Left lung (tissue), 10 donors: ENCODE results near the gene CD79A. TPM values are rescaled to one million over a fixed set of nuclear protein-coding genes. Genes with fewer than 3 reads are reported as not detected.
A peak's percentile ranks its signal among the peaks of the same experiment; 100 is the strongest.
"Not testable (repeated sequence)": the region's sequence is repeated elsewhere in the genome, so short reads cannot be mapped to it uniquely, and the experiment has no call there.

ENCODE experiments used
- ATAC-seq: fragments of 200-7000 bp; cut with Tn5 transposase; one replicate; pipeline ENCODE4 v1.9.1; 2020; ENCODE audit warnings: moderate library complexity
- DNase-seq, 4 donors: peaks; one replicate each; pipeline ENCODE4 v3.0.0-alpha.2; 2013 to 2020
- H3K27ac ChIP-seq, 2 donors: fragments of 200-600 bp; sonication (generic) in 1 of 2; one replicate each; pipeline versions ENCODE4 v1.5.0 to v1.8.0; 2020 to 2021
- H3K27me3 ChIP-seq, 2 donors: fragments of 200-600 bp; sonication (generic) in 1 of 2; one replicate each; pipeline versions ENCODE4 v1.5.0 to v1.8.0; 2020 to 2021
- H3K36me3 ChIP-seq, 2 donors: fragments of 200-600 bp; sonication (generic) in 1 of 2; one replicate each; pipeline versions ENCODE4 v1.5.0 to v1.8.0; 2020 to 2021
- H3K4me1 ChIP-seq, 2 donors: fragments of 200-600 bp; one replicate each; pipeline ENCODE4 v1.8.0; 2021
- H3K4me3 ChIP-seq, 2 donors: fragments of 200-600 bp; sonication (generic) in 1 of 2; one replicate each; pipeline versions ENCODE4 v1.5.0 to v1.8.0; 2020 to 2021; ENCODE audit warnings: mild to moderate bottlenecking in 1 of 2
- H3K9me3 ChIP-seq, 2 donors: fragments of 200-600 bp; sonication (generic) in 1 of 2; one replicate each; pipeline versions ENCODE4 v1.5.0 to v1.8.0; 2020 to 2021
- intact Hi-C, 2 donors: fragments of 100-400 bp; cut with DNase I; formaldehyde crosslinking; loops; one replicate each; pipeline versions ENCODE4 v1.11.2 to v1.14.2; 2022
- polyA plus RNA-seq, 6 donors: library from polyadenylated mRNA; unstranded; fragments of 120-200 nt; gene quantifications; one replicate each; pipeline ENCODE4 v1.2.1, GENCODE V29; 2013; ENCODE audit not compliant: insufficient read length in 6 of 6
- total RNA-seq, 2 donors: library from RNA; stranded (reverse); fragmentation: NEBNext Ultra II Directional; extraction: Animal tissue kit (Norgen Biotek cat#: 25700); gene quantifications; one replicate each; pipeline ENCODE4 v1.2.1, GENCODE V29; 2021
- TF ChIP-seq, protein P1 (sequence below), 2 donors: fragments of 200-600 bp; sonication (generic) in 1 of 2; IDR thresholded peaks; one replicate each; pipeline versions ENCODE4 v1.5.0 to v1.8.0; 2021; ENCODE audit warnings: antibody characterized with exemption in 2 of 2
- donor health status: DM: no; HTN: yes; CAD: no.
- donor health status: DM: no; HTN: no; CAD: no.

Gene CD79A
- total and polyA plus RNA-seq, 8 donors: 0.51 to 2.3 (median 1.2) TPM

DNA sequence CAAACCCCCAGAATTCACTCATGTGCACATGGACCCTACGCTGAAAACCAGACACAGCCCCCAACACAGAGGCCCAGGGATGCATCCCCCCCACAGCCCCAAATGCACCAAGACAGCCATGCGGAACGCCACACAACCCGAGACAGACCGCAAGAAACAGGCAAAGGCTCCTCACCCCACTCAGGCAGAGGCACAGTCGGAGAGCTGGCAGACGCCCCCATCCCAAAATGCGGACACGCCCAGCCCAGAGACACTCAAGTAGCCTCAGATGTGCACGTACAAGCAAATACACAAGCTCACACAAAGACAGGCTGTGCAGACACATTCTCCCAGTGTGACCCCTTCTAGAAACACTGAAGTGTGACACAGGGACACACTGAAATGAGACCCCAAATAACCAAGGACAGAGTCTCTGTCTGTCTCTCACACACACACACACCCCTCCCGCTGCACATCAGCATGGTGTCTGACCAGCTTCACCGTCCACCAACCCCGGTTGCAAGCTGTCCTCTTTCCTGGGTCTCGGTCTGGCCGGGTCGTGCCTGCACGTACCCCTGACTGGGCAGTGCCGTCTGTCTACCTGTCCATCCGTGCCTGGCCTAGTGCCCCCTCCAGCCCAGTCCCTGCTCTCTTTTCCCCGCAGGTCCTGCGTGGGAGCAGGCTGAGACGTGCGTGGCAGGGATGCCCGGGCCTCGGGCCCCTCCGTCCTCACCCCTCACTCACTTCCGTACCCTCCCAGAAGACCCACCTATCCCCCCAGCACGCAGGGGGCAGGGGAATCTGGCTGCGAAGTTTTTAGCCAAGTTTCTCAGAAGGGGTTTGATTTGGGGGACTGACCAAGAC lies 35.0 kb downstream of the CD79A start:
- no peak overlapping the region for H3K27ac ChIP-seq
- H3K27me3 ChIP-seq: peaks cover 33 to 65% of the 10 kb centered on the region in 2 donors
- H3K9me3 ChIP-seq: no peaks in the 10 kb centered on the region
- ATAC-seq (no peak), DNase-seq (no peak)
- TF ChIP-seq, protein P1, sequence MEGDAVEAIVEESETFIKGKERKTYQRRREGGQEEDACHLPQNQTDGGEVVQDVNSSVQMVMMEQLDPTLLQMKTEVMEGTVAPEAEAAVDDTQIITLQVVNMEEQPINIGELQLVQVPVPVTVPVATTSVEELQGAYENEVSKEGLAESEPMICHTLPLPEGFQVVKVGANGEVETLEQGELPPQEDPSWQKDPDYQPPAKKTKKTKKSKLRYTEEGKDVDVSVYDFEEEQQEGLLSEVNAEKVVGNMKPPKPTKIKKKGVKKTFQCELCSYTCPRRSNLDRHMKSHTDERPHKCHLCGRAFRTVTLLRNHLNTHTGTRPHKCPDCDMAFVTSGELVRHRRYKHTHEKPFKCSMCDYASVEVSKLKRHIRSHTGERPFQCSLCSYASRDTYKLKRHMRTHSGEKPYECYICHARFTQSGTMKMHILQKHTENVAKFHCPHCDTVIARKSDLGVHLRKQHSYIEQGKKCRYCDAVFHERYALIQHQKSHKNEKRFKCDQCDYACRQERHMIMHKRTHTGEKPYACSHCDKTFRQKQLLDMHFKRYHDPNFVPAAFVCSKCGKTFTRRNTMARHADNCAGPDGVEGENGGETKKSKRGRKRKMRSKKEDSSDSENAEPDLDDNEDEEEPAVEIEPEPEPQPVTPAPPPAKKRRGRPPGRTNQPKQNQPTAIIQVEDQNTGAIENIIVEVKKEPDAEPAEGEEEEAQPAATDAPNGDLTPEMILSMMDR (IDR thresholded peaks at IDR 0.05): no peak
- intact Hi-C loops: no loop called here
- H3K36me3 ChIP-seq: peaks cover 0 to 15% of the 10 kb centered on the region in 2 donors
- peaks cover 0 to 7% of the 10 kb centered on the region in 2 donors for H3K4me1 ChIP-seq
- no peak overlapping the region for H3K4me3 ChIP-seq

DNA sequence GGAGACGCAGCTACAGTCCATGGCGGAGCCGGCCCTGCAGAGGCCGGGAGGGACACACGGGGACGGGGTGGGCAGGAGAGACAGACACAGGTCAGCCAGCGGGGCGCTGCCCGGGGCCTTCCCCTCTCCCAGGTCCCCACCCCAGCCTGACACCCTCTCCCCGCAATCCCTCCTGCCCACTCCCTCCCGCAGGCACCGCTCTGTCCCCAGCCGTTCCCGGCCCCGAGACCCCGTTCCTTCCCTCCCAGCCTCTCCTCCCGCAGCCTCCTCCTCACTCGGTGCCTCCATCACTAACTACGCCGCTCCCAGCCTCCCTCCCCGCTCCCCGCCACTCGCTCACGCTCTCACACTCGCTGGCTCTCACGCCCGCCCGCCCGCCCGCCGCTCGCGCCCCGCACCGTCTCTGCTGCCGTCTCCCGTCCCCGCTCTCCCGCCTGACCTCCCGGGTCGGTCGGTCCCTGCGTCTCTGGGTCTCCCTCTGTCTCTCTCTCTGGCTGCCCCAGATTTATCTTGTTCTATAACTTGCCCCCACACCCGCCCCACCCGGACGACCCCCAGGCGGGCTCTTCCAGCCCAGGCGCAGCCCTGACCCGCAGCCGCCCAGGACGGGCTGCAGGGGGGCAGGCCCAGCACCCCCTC lies 35.9 kb downstream of the CD79A start:
- DNase-seq (peak in 1 of 4 donors; percentile 83), ATAC-seq (peak; percentile 9)
- intact Hi-C loops: no loop called here
- Histone ChIP-seq H3K4me3 (no peak overlapping the region), H3K4me1 (peaks cover 0 to 7% of the 10 kb centered on the region in 2 donors), H3K36me3 (peaks cover 0 to 6% of the 10 kb centered on the region in 2 donors), H3K27me3 (peaks cover 33 to 74% of the 10 kb centered on the region in 2 donors), H3K27ac (no peak overlapping the region), H3K9me3 (no peaks in the 10 kb centered on the region)
- TF ChIP-seq, protein P1 (IDR thresholded peaks at IDR 0.05): no peak

DNA sequence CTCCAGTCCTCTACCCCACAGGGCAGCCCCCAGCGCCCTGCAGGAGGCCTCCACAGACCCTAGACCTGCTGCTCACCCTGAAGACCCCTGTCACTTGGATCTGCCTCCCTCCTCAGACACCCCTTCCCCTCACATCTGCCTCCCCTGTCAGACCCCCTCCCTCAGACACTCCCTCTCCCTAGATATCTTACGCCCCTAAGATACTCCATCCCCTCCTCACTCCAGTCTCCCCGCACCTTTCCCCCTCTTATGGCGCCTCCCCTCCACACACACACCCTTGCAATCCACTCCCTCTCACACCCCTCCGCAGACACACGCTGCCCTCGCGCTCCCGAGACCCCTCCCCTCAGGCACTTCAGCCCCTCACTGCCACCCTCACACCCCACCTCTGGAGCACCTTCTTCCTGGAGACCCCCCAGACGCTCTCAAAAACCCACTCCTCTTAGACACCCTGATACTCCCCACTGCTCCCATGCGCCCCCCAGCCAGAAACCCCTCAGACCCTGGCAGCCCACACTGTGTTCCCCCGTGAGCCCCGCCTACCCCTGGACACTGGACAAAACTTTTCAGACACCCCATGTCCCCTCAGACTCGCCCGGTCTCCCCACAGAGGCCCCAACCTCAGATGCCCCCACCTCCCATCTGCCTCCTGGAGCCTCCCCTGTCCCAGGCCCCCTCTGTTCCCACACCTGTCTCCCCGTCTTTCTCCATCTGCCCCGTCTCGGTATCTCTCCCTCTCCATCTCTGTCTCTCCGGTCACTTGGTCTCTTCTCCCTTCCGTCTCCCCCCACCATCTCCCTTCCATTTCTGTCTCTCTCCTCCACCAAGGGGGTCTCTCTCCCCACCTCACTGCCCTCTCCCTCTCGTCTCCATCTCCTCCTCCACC lies 36.7 kb downstream of the CD79A start:
- Histone ChIP-seq H3K4me3 (no peak overlapping the region), H3K4me1 (peaks cover 0 to 7% of the 10 kb centered on the region in 2 donors), H3K9me3 (no peaks in the 10 kb centered on the region), H3K27ac (no peak overlapping the region), H3K36me3 (no peaks in the 10 kb centered on the region), H3K27me3 (peaks cover 33 to 82% of the 10 kb centered on the region in 2 donors)
- ATAC-seq: no peak
- intact Hi-C loops: no loop called here
- TF ChIP-seq, protein P1 (IDR thresholded peaks at IDR 0.05): no peak
- DNase-seq: no peak

DNA sequence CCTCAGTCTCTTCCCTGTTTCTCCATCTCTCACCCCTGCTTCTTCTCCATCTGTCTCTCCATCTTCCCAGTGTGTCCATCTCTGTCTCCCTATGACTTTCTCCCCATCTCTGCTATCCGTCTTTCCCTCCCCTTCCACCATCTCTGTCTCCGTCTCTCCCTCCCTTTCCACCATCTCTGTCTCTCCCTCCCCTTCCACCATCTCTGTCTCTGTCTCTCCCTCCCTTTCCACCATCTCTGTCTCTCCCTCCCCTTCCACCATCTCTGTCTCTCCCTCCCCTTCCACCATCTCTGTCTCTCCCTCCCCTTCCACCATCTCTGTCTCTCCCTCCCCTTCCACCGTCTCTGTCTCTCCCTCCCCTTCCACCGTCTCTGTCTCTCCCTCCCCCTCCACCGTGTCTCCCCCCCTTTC lies 37.4 kb downstream of the CD79A start:
- H3K36me3 ChIP-seq, H3K4me1 ChIP-seq, H3K4me3 ChIP-seq, ATAC-seq, DNase-seq, H3K27ac ChIP-seq, intact Hi-C loops, H3K9me3 ChIP-seq: not testable (repeated sequence)
- peaks cover 33 to 88% of the 10 kb centered on the region in 2 donors for H3K27me3 ChIP-seq

DNA sequence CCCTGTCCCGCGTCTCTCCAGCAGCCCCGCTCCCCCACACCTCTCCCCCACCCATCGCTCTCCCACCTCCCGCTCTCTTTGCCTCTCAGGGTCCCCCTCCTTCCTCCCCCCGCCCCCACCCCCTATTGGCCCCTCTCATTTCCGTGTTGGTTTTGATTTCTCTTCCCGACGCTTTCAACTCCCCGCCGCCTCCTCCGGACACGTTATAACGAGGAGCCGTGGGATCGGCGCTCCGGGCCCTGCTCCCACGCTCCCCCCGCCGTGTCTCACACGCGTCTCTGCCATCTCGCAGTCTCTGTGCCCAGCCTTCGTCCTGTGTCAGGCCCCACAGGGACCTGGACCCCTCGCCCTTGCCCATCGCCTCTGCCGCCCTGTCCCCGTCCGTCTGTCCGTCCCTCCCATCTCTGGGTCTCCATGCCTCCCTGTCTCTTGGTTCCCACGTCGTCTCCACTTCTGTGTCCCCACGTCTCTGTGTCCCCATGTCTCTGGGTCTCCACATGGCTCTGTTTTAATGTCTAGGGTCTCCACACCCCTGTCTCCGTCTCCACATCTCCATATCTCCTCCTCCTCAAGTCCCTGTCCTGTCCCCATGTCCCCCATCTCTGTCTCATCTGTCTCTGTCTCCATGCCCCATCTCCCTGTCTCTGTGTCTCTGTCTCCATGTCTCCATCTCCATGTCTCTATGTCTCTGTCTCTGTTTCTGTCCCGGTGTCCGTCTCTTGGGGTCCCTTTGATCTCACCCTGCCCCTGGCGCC lies 38.1 kb downstream of the CD79A start:
- no peak overlapping the region for H3K4me3 ChIP-seq
- H3K4me1 ChIP-seq: peaks cover 0 to 7% of the 10 kb centered on the region in 2 donors
- H3K27ac ChIP-seq: no peak overlapping the region
- TF ChIP-seq, protein P1 (IDR thresholded peaks at IDR 0.05): no peak
- ATAC-seq: no peak
- intact Hi-C loops: no loop called here
- no peaks in the 10 kb centered on the region for H3K36me3 ChIP-seq
- no peaks in the 10 kb centered on the region for H3K9me3 ChIP-seq
- peak in 1 of 4 donors; percentile 71 for DNase-seq
- peaks cover 33 to 95% of the 10 kb centered on the region in 2 donors for H3K27me3 ChIP-seq
